CD4-positive, alpha-beta T cell treated with Interleukin-15 for 1 hour (primary cell): ENCODE measurements around the gene KRTAP9-2.
"Not testable (repeated sequence)": the region's sequence is repeated elsewhere in the genome, so short reads cannot be mapped to it uniquely, and the experiment has no call there.

Experiments
- DNase-seq: peaks from one replicate; pipeline ENCODE4 v3.0.0-alpha.2; 2020

Gene KRTAP9-2, protein sequence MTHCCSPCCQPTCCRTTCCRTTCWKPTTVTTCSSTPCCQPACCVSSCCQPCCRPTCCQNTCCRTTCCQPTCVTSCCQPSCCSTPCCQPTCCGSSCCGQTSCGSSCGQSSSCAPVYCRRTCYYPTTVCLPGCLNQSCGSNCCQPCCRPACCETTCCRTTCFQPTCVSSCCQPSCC

GRCh38 chr17:41226598-41227095, at the start of gene KRTAP9-2:
Gene KRTAP9-2 (plus strand): TSS chr17:41226648. CDS start chr17:41226655, 7 bp downstream.
- DNase-seq, result not testable (repeated sequence)

DNA sequence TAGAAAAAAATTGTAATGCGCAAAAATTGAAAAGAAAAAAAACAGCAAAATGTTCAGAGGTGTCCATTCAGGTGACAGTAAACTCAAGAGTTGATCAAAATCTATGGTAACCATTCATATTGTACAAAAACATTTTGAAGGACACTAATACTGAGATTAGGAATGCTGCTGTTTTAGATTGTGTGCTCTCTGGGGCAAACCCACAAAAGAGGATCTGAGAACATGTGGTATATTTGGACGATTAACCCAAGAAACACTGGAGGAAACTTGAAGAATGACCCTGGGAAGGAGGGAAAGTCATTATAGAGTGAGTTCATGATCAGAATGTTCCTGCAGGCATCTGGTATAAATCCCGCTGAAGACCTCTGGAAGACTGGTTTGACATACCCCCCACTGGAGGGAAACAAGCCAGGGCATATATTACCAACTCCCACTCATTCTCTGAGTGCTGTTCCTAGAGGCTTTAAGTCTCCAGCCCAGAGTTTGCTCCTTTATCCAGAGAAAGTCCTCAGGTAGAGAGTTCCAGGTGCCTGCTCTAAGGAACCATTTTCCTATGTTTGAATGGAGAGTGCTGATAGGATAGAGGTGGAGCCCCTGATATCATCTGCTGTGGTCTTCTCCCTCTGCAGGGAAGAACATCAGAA, 49.6 kb upstream of the KRTAP9-2 start:
- DNase-seq, result no peak

DNA sequence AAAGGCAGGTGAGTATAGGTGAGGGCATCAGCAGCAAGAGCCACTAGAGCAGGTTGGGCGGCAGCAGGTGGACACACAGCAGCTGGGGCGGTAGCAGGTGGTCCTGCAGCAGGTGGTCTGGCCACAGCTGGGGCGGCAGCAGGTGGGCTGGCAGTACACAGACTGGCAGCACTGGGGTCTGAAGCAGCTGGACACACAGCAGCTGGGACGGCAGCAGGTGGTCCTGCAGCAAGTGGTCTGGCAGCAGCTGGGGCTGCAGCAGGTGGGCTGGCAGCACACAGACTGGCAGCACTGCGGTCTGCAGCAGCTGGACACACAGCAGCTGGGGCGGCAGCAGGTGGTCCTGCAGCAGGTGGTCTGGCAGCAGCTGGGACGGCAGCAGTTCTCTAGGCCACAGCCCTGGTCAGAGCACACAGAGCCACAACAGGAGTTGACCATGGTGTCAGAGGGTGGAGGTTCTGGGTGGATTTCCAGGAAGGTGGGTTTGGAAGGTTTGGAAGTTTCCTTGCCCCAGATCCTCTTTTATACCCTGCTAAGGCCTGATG, 48.6 kb upstream of the KRTAP9-2 start, which contains the start of gene KRTAP4-2:
KRTAP4-2 (minus strand) TSS at position 495 of the 545 bp plus-strand sequence; CDS start at position 438, 57 bp downstream.
- no peak for DNase-seq

DNA sequence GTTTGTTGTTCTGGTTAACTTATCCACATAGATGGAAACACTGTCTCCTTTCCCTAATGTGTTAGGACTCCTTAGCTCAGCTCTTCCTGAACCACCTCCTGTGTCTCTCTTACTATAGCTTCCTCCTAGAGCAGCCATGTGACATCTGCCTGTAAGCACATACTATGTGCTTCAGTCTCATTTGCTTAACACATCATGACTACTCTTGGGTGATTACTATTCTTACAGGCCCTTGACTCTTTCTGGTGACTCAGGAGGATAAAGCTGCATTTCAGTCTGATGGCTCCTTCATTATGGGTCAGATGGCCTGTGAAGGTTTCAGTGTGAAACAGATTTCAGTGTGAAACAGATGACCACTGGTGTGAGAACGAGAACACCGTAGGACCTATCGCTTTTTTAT, 48.1 kb upstream of the KRTAP9-2 start:
- DNase-seq, result no peak

GRCh38 chr17:41178843-41179616, 47.4 kb upstream of the KRTAP9-2 start:
- DNase-seq, result no peak

- DNase-seq, result no peak
Observed at GRCh38 chr17:41184480-41184961, 41.9 kb upstream of the KRTAP9-2 start, which contains the start of gene KRTAP4-1. Gene KRTAP4-1 (minus strand): TSS chr17:41184911. CDS start chr17:41184854, 57 bp downstream.

DNA sequence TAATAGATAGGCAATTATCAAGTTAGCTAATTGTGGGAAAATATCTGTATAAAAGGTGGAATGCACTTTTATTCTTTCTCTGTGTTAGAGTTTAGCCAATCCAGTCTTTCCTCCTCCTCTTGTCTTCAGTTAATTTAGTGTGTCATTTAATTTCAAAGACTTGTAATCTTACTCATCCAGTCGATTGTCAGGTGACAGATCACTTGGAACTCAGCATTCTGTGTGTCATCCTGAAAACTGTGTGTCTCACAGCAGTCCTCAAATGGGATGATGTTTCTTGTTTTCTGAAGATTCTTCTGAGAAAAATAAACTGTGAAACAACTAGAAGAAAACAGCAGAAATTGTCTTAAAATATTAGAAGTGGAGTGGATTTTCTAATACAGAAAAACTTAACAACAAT, 41.4 kb upstream of the KRTAP9-2 start:
- no peak for DNase-seq

DNA sequence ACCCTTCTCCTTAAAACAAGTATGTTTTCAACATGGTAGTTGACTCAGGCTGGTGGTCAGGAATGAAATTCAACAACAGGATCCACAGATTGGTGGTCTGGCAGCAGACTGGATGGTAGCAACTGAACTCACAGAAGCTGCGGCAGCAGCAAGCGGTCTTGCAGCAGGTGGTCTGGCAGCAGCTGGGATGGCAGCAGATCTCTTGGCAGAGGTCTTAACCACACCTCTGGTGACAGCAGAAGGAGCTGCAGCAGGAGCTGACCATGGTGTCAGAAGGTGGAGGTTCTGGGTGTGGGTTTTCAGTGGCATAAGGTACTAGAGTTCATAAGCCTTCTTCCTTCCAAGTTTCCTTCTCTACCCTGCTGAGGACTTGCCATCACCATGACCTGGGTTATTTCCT, 39.6 kb upstream of the KRTAP9-2 start:
- no peak for DNase-seq

DNA sequence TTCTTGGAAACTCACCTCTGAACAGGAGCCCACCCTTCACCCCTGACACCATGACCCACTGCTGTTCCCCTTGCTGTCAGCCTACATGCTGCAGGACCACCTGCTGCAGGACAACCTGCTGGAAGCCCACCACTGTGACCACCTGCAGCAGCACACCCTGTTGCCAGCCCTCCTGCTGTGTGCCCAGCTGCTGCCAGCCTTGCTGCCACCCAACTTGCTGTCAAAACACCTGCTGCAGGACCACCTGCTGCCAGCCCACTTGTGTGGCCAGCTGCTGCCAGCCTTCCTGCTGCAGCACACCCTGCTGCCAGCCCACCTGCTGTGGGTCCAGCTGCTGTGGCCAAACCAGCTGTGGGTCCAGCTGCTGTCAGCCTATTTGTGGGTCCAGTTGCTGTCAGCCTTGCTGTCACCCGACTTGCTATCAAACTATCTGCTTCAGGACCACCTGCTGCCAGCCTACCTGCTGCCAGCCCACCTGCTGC, 36.6 kb upstream of the KRTAP9-2 start, which contains the start of gene KRTAP9-1:
KRTAP9-1 (plus strand) TSS at position 51 of the 482 bp plus-strand sequence; CDS start at position 51, 0 bp downstream.
- DNase-seq, result not testable (repeated sequence)

- no peak for DNase-seq
Observed at GRCh38 chr17:41190328-41190727, 36.1 kb upstream of the KRTAP9-2 start.

DNA sequence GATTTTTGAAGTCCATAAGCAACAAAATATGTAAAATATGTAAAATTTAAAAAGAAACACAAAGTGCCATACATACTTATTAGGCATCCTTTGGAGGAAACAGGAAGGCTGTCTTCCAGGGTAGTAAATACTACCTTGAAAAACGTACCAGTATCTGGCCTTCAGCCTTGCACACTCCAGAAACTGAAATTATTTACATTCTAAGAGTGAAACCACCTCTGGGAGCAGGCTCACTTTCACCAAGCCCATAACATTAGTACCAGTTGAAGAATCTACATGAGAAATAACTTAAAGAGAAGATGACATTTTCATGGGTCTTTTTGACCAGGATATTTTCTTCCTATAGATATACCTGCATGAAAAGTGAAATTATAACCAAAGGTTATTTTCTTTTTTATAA, 30.4 kb upstream of the KRTAP9-2 start:
- no peak for DNase-seq

- DNase-seq, result no peak
Observed at GRCh38 chr17:41199421-41200078, 26.9 kb upstream of the KRTAP9-2 start.

DNA sequence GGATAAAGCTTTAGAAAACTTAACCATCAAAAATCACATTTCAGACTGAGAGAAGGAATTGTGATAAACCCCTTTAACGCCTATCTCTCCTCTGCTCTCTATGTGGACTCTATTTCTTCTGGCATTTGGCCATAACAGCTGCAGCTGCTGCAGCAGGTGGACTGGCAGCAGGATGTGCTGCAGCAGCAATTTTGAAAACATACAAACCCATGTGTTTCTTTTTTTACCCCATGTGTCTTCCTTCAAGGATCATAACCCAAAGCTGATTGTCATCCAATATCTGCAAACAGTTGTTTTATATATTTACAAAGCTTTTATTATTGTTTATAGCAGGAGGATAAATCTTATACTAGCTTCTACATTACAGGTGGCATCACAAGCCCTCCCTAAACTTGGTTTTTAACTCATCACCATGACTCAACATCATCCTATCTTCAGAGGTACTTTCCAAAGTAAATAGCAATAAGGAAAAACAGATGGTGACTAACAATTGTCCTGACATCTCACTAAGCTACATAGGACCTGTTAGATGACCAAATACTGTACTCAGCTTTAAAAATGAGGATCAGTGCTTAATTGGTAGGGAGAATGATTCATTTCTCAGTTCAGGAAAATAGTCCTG, 14.5 kb upstream of the KRTAP9-2 start:
- DNase-seq, result no peak

DNA sequence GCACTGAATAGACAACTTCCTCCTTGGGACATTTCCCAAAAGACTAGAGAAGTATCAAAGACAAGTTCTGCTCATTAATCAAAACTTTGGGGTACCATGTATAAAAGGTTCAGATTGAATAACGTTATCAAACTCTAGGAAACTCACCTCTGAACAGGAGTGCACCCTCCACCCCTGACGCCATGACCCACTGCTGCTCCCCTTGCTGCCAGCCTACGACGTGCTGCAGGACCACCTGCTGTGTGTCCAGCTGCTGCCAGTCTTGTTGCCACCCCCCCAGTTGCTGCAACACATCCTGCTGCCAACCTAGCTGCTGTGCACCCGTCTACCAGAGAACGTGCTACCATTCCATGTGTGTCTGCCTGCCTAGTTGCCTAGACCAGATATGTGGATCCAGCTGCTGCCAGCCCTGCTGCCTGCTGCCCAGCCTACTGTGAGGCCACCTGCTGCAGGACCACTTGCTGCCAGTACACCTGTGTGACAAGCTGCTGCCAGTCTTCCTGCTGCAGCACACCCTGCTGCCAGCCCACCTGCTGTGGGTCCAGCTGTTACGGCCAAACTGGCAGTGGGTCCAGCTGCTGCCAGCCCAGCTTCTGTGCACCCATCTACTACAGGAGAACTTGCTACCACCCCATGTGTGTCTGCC, 13.8 kb upstream of the KRTAP9-2 start:
- no peak for DNase-seq

GRCh38 chr17:41215681-41216080, 10.8 kb upstream of the KRTAP9-2 start:
- DNase-seq, result no peak

GRCh38 chr17:41223821-41224220, 2.6 kb upstream of the KRTAP9-2 start:
- no peak for DNase-seq

GRCh38 chr17:41226051-41226450, 397 bp upstream of the KRTAP9-2 start:
- no peak for DNase-seq

- no peak for DNase-seq
Observed at GRCh38 chr17:41230094-41230493, 3.6 kb downstream of the KRTAP9-2 start.

DNA sequence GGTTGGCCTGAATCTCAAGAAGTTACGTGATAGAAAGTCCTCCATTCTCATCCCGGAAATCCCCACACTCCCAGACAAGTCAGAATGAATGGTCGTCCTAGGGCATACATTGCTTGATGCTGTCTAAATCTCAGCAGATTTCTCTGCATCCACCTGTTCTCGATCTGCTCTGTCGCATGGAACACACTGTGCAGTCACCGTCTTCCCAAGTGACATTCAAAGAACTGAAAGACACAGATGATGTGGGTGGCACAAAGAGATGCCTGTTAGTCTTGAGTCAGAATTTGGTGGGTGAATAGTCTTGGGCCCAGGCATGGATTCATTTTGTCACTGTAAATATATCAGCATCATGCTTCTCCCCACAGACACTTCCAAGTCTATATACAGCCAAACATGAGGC, 5.3 kb downstream of the KRTAP9-2 start:
- DNase-seq, result no peak

GRCh38 chr17:41232399-41233105, 6.1 kb downstream of the KRTAP9-2 start, which contains the start of gene KRTAP9-3:
Gene KRTAP9-3 (plus strand): TSS chr17:41232449. CDS start chr17:41232502, 53 bp downstream.
- DNase-seq, result not testable (repeated sequence)
